ENCODE data around the gene TENM3.

DNA sequence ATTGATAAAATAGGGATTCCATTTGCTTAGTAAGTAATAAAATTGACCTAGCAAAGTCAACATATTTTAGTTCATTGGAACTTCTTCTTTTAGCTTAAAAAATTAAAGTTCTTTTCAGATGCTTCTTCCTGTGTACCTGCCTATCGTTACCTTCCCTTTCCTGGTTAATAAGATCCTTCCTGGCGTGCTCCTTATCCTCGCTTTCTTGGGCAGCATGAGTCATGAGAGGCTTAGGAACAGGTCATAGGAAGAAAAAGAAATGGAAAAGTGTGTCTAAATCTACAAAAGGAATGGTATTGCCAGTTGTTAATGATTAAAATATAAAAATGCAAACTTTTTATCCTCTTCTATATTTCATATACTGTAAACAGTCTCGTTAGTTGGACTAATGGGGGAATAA lies 503.7 kb downstream of the TENM3 start:
- TF ChIP-seq, protein P1, sequence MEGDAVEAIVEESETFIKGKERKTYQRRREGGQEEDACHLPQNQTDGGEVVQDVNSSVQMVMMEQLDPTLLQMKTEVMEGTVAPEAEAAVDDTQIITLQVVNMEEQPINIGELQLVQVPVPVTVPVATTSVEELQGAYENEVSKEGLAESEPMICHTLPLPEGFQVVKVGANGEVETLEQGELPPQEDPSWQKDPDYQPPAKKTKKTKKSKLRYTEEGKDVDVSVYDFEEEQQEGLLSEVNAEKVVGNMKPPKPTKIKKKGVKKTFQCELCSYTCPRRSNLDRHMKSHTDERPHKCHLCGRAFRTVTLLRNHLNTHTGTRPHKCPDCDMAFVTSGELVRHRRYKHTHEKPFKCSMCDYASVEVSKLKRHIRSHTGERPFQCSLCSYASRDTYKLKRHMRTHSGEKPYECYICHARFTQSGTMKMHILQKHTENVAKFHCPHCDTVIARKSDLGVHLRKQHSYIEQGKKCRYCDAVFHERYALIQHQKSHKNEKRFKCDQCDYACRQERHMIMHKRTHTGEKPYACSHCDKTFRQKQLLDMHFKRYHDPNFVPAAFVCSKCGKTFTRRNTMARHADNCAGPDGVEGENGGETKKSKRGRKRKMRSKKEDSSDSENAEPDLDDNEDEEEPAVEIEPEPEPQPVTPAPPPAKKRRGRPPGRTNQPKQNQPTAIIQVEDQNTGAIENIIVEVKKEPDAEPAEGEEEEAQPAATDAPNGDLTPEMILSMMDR (IDR thresholded peaks at IDR 0.05; ENCODE audit: low read length): no peak
- no peak for TF ChIP-seq EZH2 (IDR thresholded peaks at IDR 0.05; ENCODE audit: borderline replicate concordance, low read length)
